Endothelial cell of umbilical vein (primary cell): Measurements from ENCODE around the gene TMTC1. TPM values are rescaled to one million over a fixed set of nuclear protein-coding genes. Genes with fewer than 3 reads are reported as not detected.

Experiments
- BruUV-seq: library from RNA; stranded (reverse); fragments of 400-500 nt; replicated peaks from 2 replicates; lab custom pipeline; 2021; lab: Mats Ljungman, UMichigan
- CTCF ChIA-PET: fragments of 300-600, 350-600 bp; sonication (Branson Sonifier 250); formaldehyde crosslinking; loops from one replicate; lab custom pipeline; 2021; ENCODE audit warnings: antibody characterized with exemption, inconsistent platforms; lab: Charles Lee
- POLR2A ChIA-PET: fragments of 300-600, 350-600 bp; sonication (Branson Sonifier 250); formaldehyde crosslinking; loops from one replicate; lab custom pipeline; 2021; ENCODE audit warnings: antibody characterized with exemption, inconsistent platforms; lab: Charles Lee
- DNase-seq: peaks from one replicate; pipeline ENCODE4 v3.0.0-alpha.2; 2011; ENCODE audit warnings: low read depth, low spot score
- FAIRE-seq: peaks from 2 replicates; lab custom pipeline; 2011; peaks lifted over from hg19 to GRCh38; lab: Jason Lieb, UNC
- H2AFZ ChIP-seq: 2 replicates; pipeline ENCODE4 v1.6.0; 2012; ENCODE audit warnings: low read depth, low read length, control low read depth, inconsistent platforms
- H3K27ac ChIP-seq: 2 replicates; pipeline ENCODE4 v1.5.1; 2011; ENCODE audit warnings: low read depth, mild to moderate bottlenecking, control low read depth, low read length, moderate library complexity; ENCODE audit not compliant: insufficient read depth
- H3K27me3 ChIP-seq, 2 experiments: 2 replicates each; pipeline versions ENCODE4 v1.6.0 to v1.6.1; 2011; ENCODE audit warnings: low read length in 2 of 2, mixed read lengths in 1 of 2; ENCODE audit not compliant: control insufficient read depth in 2 of 2, insufficient read depth in 2 of 2
- H3K36me3 ChIP-seq, 2 experiments: 2 replicates in 1 of 2; 3 replicates in 1 of 2; pipeline ENCODE4 v1.5.1; 2011; ENCODE audit warnings: low read length in 2 of 2, mild to moderate bottlenecking in 1 of 2, moderate library complexity in 1 of 2; ENCODE audit not compliant: control insufficient read depth in 2 of 2, insufficient read depth in 2 of 2; ENCODE audit errors: extremely low read depth in 1 of 2
- H3K4me1 ChIP-seq: 3 replicates; pipeline ENCODE4 v1.5.1; 2011; ENCODE audit warnings: mild to moderate bottlenecking, low read length; ENCODE audit not compliant: control insufficient read depth, insufficient read depth; ENCODE audit errors: extremely low read depth
- H3K4me2 ChIP-seq: 2 replicates; pipeline ENCODE4 v1.6.1; 2011; ENCODE audit warnings: low read length, control low read depth, mixed read lengths; ENCODE audit not compliant: insufficient read depth
- H3K4me3 ChIP-seq, 3 experiments: fragments of 200-600 bp in 1 of 3; sonication (generic), shearing (Covaris generic) in 1 of 3; replicated peaks in 1 of 3; 2 replicates each; pipeline ENCODE4 v1.5.1; 2011 to 2016; ENCODE audit warnings: control low read depth in 3 of 3, low read length in 3 of 3, mild to moderate bottlenecking in 2 of 3, inconsistent platforms in 1 of 3, low read depth in 1 of 3, moderate library complexity in 1 of 3; ENCODE audit not compliant: insufficient read depth in 1 of 3
- H3K79me2 ChIP-seq: 2 replicates; pipeline ENCODE4 v1.6.0; 2012; ENCODE audit warnings: low read length, inconsistent platforms; ENCODE audit not compliant: control insufficient read depth, insufficient read depth
- H3K9ac ChIP-seq: replicated peaks from 2 replicates; pipeline ENCODE3; 2011; ENCODE audit warnings: low read length, control low read depth; ENCODE audit not compliant: insufficient read depth; ENCODE audit errors: extremely low read depth
- H3K9me1 ChIP-seq: replicated peaks from 3 replicates; pipeline ENCODE4 v1.6.0; 2011; ENCODE audit warnings: mild to moderate bottlenecking, low read length; ENCODE audit not compliant: control insufficient read depth, insufficient read depth; ENCODE audit errors: extremely low read depth
- H3K9me3 ChIP-seq: replicated peaks from 2 replicates; pipeline ENCODE4 v1.5.1; 2012; ENCODE audit warnings: low read length, inconsistent platforms; ENCODE audit not compliant: control insufficient read depth, insufficient read depth
- H4K20me1 ChIP-seq: replicated peaks from 2 replicates; pipeline ENCODE3; 2011; ENCODE audit warnings: mild to moderate bottlenecking, low read length; ENCODE audit not compliant: control insufficient read depth, insufficient read depth; ENCODE audit errors: extremely low read depth
- EZH2 ChIP-seq: IDR thresholded peaks from 2 replicates; pipeline ENCODE4 v1.6.1; 2012; ENCODE audit warnings: borderline replicate concordance, low read depth, mild to moderate bottlenecking, moderate library complexity, low read length, inconsistent platforms; ENCODE audit not compliant: severe bottlenecking
- FOS ChIP-seq: IDR thresholded peaks from 2 replicates; pipeline ENCODE4 v1.6.1; 2011; ENCODE audit warnings: mild to moderate bottlenecking, low read length, moderate library complexity, borderline replicate concordance; ENCODE audit not compliant: insufficient read depth
- GATA2 ChIP-seq: IDR thresholded peaks from 2 replicates; pipeline ENCODE4 v1.7.0; 2011; ENCODE audit warnings: low read depth, mild to moderate bottlenecking, moderate library complexity, mixed read lengths, low read length; ENCODE audit not compliant: insufficient read length, insufficient read depth
- JUN ChIP-seq: IDR thresholded peaks from 2 replicates; pipeline ENCODE4 v1.6.1; 2011; ENCODE audit warnings: borderline replicate concordance, low read depth; ENCODE audit not compliant: insufficient read length, insufficient read depth
- MYC ChIP-seq: IDR thresholded peaks from one replicate; pipeline ENCODE4 v1.6.1; 2011; ENCODE audit warnings: mild to moderate bottlenecking, low read depth, low read length
- POLR2A ChIP-seq: IDR thresholded peaks from 2 replicates; pipeline ENCODE4 v1.6.1; 2012; ENCODE audit warnings: low read depth, mild to moderate bottlenecking, control low read depth, low read length
- POLR2AphosphoS5 ChIP-seq: IDR thresholded peaks from 2 replicates; pipeline ENCODE4 v1.6.1; 2012; ENCODE audit warnings: low read depth, mild to moderate bottlenecking, control low read depth, low read length, moderate library complexity; ENCODE audit not compliant: insufficient read depth
- dilution Hi-C: fragments of 300-500 bp; cut with MboI; formaldehyde crosslinking; loops from one replicate; pipeline ENCODE4 v1.15.0; 2019; ENCODE audit warnings: low sequenced_read_pairs; ENCODE audit not compliant: extremely low pct_ligation_motif_present
- intact Hi-C: fragments of 100-400 bp; cut with micrococcal nuclease; formaldehyde crosslinking; loops from one replicate; pipeline ENCODE4 v1.10.0; 2022
- polyA plus RNA-seq, 4 experiments: library from polyadenylated mRNA; depleted of rRNA in 3 of 4; stranded (reverse) in 3 of 4; unstranded in 1 of 4; fragments of >200 nt; gene quantifications; 2 replicates each; pipeline versions ENCODE4 v1.2.1 to v1.2.3, GENCODE V29; 2011 to 2012; ENCODE audit warnings: missing spikeins in 1 of 4
- total RNA-seq: library from RNA; stranded (reverse); gene quantifications from 2 replicates; pipeline ENCODE4 v1.2.3, GENCODE V29; 2021
- TF ChIP-seq, protein P1 (sequence below), 2 donors: IDR thresholded peaks; 1 replicate in 1 of 2; 2 replicates in 1 of 2; pipeline ENCODE4 v1.5.1; 2011; ENCODE audit warnings: low read length in 2 of 2, mild to moderate bottlenecking in 2 of 2, moderate library complexity in 2 of 2, control low read depth in 1 of 2, inconsistent platforms in 1 of 2, low read depth in 1 of 2; ENCODE audit not compliant: insufficient read depth in 1 of 2; ENCODE audit errors: extremely low read depth in 1 of 2
- TF ChIP-seq, protein P2 (sequence below): IDR thresholded peaks from 2 replicates; pipeline ENCODE4 v1.6.1; 2011; ENCODE audit not compliant: insufficient read depth, insufficient read length

TMTC1 gene
- total and polyA plus RNA-seq, 2 donors (not counting 3 experiments of a cell fraction or from before 2014, with no cell fraction given), result 5.4 to 5.9 TPM

DNA sequence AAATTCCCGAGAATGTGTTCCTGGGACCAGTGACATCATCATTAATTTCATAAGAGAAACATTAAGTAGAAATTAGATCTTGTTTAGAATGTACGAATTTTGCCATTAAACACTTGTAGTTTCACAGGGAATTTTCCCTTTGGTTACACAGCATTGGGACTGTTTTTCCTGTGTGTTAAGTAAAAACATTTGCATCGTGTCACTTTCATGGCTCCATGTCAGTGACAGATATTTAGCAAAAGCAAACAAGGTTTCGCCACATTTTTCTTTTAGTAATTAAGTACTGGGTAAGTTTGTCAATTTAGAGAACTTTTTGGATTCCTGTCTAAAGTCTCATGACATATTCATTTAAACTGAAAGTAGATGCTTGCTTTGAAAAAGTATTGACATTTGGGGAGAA lies 240.7 kb downstream of the TMTC1 start:
- H3K79me2 ChIP-seq, result no peaks in the 10 kb centered on the region
- no peaks in the 10 kb centered on the region for H3K9me1 ChIP-seq
- no peaks in the 10 kb centered on the region for H3K4me1 ChIP-seq
- no peak overlapping the region for H3K4me3 ChIP-seq
- no peaks in the 10 kb centered on the region for H3K27me3 ChIP-seq
- no peaks in the 10 kb centered on the region for H4K20me1 ChIP-seq
- no peak overlapping the region for H3K9ac ChIP-seq
- no peak overlapping the region for H2AFZ ChIP-seq
- intact Hi-C loops, result no loop called here
- H3K27ac ChIP-seq, result no peak overlapping the region
- peak; percentile 28 for FAIRE-seq
- H3K9me3 ChIP-seq, result no peaks in the 10 kb centered on the region
- dilution Hi-C loops, result no loop called here
- H3K36me3 ChIP-seq, result no peaks in the 10 kb centered on the region
- no peak overlapping the region for H3K4me2 ChIP-seq
- DNase-seq, result no peak
- BruUV-seq, result no TSS peak
- POLR2A ChIA-PET, result no interaction called here
- CTCF ChIA-PET, result no interaction called here
- TF ChIP-seq FOS (no peak), EZH2 (no peak), MYC (no peak), GATA2 (no peak), POLR2AphosphoS5 (no peak), JUN (no peak), POLR2A (no peak)
- TF ChIP-seq, protein P1, sequence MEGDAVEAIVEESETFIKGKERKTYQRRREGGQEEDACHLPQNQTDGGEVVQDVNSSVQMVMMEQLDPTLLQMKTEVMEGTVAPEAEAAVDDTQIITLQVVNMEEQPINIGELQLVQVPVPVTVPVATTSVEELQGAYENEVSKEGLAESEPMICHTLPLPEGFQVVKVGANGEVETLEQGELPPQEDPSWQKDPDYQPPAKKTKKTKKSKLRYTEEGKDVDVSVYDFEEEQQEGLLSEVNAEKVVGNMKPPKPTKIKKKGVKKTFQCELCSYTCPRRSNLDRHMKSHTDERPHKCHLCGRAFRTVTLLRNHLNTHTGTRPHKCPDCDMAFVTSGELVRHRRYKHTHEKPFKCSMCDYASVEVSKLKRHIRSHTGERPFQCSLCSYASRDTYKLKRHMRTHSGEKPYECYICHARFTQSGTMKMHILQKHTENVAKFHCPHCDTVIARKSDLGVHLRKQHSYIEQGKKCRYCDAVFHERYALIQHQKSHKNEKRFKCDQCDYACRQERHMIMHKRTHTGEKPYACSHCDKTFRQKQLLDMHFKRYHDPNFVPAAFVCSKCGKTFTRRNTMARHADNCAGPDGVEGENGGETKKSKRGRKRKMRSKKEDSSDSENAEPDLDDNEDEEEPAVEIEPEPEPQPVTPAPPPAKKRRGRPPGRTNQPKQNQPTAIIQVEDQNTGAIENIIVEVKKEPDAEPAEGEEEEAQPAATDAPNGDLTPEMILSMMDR (IDR thresholded peaks at IDR 0.05; ENCODE audit: extremely low read depth in 1 of 2, insufficient read depth in 1 of 2, low read depth in 1 of 2, low read length in 2 of 2), result no peak
- TF ChIP-seq, protein P2, sequence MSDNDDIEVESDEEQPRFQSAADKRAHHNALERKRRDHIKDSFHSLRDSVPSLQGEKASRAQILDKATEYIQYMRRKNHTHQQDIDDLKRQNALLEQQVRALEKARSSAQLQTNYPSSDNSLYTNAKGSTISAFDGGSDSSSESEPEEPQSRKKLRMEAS, result no peak
